Right lung (tissue), 5 donors: Measurements from ENCODE around the gene RNF8. TPM values are rescaled to one million over a fixed set of nuclear protein-coding genes. Genes with fewer than 3 reads are reported as not detected.
A peak's percentile ranks its signal among the peaks of the same experiment; 100 is the strongest.
"Not testable (repeated sequence)": the region's sequence is repeated elsewhere in the genome, so short reads cannot be mapped to it uniquely, and the experiment has no call there.

Experiments
- DNase-seq, 2 donors: peaks; one replicate each; pipeline ENCODE4 v3.0.0-alpha.2; 2013
- polyA plus RNA-seq, 5 donors: library from polyadenylated mRNA; unstranded; fragments of 120-200 nt; gene quantifications; one replicate each; pipeline versions ENCODE4 v1.2.1 to v1.2.3, GENCODE V29; 2013; ENCODE audit warnings: inconsistent platforms in 1 of 5, low replicate concordance in 1 of 5; ENCODE audit not compliant: insufficient read length in 5 of 5, insufficient read depth in 1 of 5

The RNF8 gene
- polyA plus RNA-seq, 5 donors: 31.7 to 42.8 (median 33.5) TPM

DNA sequence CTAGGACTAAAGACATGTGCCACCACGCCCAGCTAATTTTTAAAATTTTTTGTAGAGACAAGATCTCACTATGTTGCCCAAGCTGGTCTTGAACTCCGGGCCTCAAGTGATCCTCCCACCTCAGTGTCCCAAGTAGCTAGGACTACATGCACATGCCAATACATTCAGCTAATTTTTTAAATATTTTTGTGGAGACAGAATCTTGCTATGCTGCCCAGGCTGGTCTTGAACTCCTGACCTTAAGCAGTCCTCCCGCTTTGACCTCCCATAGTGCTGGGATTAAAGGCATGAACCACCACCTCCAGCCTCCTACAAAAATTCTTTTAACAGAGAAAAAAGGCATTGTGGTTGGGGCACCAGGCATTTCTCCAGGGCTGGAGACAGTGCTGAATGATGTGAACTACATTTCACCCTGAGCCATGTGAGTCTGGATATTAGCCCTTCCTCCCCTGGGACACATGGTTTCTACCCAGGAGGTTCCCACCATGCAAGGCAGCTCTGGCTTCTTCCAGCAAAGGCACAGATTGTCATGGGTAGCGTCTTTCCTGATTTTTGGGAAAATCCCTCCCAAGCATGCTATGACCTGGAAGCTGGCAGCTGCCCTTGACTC is 42.9 kb downstream of the RNF8 start:
- no peak for DNase-seq

DNA sequence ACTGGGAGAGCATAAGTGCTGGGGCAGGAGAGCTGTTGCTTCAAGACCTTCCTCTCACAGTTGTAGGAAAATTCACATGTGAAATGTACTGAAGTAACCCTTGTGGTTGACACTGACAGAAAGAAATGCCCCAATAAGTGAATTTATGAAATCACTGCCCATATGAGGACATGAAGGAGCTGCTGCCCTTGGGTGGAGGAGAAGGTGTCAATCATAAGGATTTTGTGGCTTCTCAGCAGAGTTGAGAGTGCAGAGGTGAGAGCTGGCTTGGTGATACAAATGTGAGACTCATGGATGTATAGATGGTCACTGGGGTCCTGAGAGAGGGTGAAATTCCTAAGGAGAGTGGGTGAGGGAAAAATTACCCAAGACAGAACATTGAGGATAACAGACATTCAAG is 45.3 kb downstream of the RNF8 start:
- no peak for DNase-seq

- no peak for DNase-seq
These were observed 46.2 kb downstream of the RNF8 start for GRCh38 chr6:37399795-37400490.

DNA sequence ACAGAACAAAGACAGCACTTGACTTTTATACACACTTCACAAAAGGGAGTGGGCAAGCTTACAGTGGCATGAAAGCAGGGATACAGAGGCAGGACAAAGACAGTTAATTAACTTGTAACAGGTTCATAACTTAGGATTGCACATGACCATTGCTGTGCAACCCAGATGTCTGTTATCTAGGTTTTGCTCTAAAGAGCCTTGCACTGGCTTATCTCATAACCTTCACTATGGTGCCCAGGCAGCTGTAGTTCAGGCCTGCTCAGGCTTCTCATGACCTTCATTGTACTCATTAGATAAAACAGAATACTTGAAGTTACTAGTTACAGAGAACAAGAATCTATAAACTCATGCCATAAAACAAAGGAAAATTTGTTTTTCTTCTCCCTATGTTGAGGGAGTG is 47.9 kb downstream of the RNF8 start:
- DNase-seq: not testable (repeated sequence)

- no peak for DNase-seq
These were observed 53.1 kb downstream of the RNF8 start for GRCh38 chr6:37406726-37407341.

DNA sequence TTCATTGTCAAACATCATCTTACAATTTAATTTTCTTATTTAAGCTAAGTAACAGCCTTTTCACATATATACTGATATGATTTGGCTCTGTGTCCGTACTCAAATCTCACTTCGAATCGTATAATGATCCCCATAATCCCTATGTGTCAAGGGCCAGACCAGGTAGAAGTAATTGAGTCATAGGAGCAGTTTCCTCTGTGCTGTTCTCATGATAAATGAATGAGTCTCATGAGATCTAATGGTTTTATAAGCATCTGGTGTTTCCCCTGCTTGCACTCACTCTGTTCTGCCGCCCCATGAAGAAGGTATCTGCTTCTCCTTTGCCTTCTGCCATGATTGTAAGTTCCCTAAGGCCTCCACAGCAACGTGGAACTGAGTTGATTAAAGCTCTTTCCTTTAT is 54.2 kb downstream of the RNF8 start:
- DNase-seq: no peak

DNA sequence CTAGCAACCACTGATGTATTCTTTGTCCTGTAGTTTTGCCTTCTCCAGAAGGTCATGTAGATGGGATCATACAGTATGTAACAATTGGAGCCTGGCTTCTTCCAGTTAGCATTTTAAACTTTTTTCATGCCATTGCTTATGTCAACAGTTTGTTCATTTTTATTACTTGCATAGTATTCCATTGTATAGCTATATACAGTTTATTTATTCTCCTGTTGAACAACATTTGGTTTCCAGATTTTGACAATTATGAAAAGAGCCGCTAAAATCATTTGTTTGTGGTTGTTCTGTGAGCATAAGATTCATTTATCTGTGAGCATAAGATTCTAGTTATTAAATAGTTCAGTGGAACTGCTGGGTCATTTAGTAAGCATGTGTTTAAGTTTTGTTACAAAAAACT is 55.7 kb downstream of the RNF8 start:
- DNase-seq: no peak

- no peak for DNase-seq
These were observed 63.6 kb downstream of the RNF8 start for GRCh38 chr6:37417393-37417792.

DNA sequence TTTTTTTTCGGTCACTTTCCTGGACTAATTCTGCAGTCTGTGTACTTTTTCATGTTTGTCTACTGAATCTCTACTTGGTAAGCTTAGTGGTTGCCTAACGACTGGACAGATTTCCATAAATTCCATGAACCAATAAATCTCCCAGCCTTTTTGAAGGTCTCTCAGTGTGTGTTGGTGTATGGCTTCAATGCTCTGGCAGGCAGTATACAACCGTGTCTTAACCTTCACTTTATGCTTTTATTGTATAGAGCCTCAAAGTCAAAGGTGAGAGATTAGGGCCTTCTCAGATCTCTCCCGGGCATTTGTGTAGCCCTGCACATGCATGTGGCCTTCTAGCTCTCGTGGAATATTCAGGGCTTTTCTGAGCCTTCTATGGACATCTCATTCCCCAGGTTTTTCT is 64.9 kb downstream of the RNF8 start:
- no peak for DNase-seq

- no peak for DNase-seq
These were observed 72.5 kb downstream of the RNF8 start for GRCh38 chr6:37426058-37426944.

- no peak for DNase-seq
These were observed 73.2 kb downstream of the RNF8 start for GRCh38 chr6:37426945-37427510.

- no peak for DNase-seq
These were observed 75.6 kb downstream of the RNF8 start for GRCh38 chr6:37429352-37429750.

DNA sequence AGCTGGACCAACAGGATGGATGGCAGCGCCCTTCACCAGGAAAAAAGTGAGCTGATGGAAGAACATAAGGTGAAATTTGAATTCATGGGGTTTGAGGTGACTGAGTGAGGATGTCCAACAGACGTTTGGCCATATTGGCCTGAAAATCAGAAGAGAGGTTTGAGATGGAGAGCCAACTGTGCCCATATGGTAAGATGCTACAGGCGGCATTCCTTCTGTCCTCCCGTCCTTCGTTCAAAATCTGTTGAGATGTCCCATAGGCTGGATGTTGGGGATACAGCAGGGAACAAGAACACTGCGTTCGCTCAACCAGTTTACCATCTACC is 78.8 kb downstream of the RNF8 start:
- DNase-seq: peak in 1 of 2 donors; percentile 1

GRCh38 chr6:37432916-37433656 is 79.3 kb downstream of the RNF8 start, which contains the start of gene CMTR1:
Gene CMTR1, plus strand, starts transcription at chr6:37433221. Its CDS starts 2,409 bp downstream, at chr6:37435630.
- DNase-seq: peak; percentile 88 to 91

GRCh38 chr6:37433657-37434271 is 80.0 kb downstream of the RNF8 start:
- peak; percentile 1 to 17 for DNase-seq

- no peak for DNase-seq
These were observed 81.6 kb downstream of the RNF8 start for GRCh38 chr6:37435373-37435772.

GRCh38 chr6:37435816-37436215 is 82.0 kb downstream of the RNF8 start:
- no peak for DNase-seq

DNA sequence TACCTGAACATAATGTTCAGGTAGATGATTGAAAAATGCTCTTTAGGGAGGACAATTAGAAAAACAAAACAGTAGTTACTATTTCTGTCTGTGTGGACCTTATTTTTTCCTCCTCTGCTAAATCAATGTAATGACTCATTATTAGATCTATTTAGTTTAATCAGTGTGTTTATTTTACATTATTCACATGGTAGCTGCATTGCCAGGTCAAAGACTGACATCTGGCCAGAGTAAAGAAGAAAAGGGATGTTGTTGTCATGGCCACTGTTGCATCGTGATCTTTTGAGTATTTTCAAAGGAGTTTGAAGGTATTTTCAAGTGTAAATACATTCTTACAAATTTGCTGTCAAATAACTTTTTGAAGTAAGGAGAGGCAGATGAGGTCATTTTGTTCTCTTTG is 85.1 kb downstream of the RNF8 start:
- no peak for DNase-seq

DNA sequence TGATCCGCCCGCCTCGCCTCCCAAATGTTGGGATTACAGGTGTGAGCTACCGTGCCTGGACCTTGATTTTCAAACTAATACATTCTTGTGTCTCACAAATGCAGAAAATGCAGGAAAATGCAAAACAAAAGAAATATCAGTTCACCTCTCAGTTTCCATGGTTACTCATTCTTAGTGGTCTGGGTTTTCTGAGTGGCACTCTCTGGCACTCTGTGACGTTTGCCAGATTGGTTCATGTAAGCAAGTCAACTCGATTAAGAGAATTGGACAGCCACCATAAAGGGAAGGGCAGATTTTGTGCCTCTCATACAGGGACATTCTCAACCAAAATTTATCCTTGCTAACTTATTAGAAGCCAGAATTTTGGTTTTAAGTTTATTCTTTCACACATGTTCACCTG is 87.9 kb downstream of the RNF8 start:
- no peak for DNase-seq

DNA sequence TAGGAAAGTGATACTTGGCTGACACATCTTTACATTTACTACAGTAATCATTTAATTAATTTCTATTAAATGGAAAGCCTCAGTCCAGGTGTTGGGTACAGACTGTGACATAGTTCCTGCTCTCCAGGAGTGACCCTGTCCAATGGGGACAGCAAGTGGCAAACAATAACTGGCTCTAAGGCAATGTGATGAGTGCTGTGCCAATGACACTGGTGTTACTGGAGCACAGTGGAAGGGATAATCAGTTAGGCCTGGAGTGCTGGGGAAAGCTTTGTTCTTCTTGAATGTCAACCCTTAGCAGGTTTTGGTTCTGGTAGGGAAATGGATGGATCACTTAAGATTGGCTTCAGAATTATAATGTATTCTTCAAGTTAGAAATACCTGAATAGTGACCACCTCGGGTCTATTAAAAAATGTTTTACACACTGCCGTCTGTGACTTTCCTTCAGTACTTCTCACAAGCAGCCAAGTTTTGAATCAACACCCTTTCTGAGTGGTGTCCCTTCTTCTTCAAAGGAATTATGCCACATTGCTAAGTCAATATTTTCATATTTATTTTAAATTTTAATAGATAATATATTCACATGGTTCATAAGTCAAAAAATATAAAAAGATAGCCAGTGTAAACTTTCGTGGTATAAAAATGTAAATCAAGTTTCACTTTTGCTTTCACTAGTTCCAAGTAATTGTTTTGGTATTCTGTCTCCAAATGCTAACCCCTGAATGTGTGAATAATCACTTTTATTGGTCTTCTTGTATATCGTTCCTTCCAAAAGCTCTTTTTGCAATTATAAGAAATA is 88.8 kb downstream of the RNF8 start:
- DNase-seq: no peak
